HG03108 (cell line): ENCODE measurements around the gene TTC12.
A peak's percentile ranks its signal among the peaks of the same experiment; 100 is the strongest.
"Not testable (repeated sequence)": the region's sequence is repeated elsewhere in the genome, so short reads cannot be mapped to it uniquely, and the experiment has no call there.

ENCODE experiments used
- ATAC-seq: cut with Tn5 transposase; IDR thresholded peaks from one replicate; pipeline ENCODE4 v1.9.1; 2021; ENCODE audit warnings: moderate library complexity; ENCODE audit not compliant: unreplicated experiment

Gene TTC12

DNA sequence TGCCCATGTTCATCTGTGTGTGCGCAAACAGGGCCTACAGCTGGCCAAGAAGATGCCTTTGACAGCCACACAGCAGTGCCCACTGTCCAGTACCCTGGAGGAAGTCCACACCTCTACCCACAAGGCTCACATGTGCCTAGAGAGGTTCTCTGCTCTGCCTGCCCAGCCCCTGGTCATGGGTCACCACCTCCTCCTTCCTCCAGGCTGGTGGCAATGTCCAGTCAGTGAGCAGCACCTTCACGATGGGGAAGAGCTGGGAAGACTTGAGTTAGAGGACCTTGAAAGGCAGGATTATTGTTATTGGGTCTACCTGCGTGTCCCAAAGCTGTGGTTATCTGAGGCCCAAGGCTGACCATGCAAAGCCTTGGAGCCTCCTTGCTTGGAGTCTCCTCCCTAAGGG is 28.4 kb upstream of the TTC12 start:
- no peak for ATAC-seq

DNA sequence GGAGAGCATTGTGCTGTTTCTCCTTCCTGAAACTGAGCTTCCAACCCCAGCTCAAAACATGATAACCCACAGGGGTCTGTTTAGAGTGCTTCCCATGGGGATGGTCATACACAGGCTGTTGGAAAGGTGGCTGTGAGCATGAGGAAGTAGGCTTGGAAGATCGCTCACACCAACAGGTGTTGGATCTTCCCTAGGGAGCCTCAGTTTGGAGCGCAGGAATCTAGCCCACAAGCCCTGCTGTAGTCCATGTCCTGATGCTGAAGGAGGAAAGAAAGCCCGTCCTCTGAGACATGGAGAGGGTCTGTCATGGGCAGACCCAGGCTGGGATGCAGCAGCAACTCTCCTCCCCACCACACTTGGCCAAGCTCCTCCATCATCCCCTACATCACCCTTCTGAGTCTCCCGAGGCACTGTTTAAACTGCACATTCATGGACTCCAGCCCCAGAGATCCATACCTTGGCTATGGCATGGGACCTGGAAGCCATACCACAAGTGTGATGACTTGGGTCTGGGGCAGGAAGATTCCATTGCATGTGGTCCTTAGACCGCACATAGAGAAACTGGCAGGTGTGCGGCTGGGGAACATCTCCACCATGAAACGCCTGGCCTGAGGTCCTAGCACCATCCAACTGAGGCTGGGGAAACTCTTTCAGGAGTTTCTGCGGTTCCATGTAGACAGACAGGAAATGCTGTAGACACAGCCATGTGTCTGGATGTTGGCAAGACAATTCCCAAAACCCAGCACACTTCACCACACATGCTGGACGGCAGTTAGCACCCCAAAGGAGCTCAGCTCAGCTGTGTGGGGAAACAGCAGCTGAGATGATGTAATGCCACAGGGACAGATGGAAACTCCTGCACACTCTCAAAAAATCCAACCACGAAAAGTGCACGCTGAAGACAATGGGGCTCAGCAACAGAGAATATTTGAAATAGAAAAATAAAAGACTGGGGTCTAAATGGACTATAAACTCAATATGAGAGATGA is 27.6 kb upstream of the TTC12 start:
- ATAC-seq, result no peak

GRCh38 chr11:113287801-113288200 is 26.6 kb upstream of the TTC12 start:
- no peak for ATAC-seq

DNA sequence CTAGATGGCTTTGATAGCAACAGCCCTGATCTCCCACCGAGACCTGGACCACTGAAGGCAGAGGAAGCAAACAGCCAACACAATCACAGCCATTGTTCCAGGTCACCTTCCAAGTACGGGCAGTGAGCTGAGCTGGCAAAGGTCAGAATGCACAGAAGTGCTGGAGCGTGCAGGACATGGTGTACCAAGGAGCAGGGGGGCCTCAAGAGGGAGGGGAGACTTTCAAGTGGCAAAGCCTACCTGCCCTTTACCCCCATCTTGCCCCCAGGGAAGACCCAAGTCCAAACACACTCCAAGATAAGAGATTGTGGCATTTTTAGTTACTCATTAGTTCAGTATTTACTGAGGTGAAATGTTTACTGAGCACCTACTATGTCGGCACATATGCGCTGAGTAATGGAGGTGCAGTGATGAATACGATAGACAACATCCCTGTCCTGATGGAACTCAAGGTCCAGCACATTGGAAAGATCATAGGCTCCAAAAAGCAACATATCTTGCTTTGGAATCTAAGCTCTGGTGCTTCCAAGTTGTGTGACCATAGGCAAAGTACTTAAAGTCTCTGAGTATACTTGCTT is 26.0 kb upstream of the TTC12 start:
- no peak for ATAC-seq

DNA sequence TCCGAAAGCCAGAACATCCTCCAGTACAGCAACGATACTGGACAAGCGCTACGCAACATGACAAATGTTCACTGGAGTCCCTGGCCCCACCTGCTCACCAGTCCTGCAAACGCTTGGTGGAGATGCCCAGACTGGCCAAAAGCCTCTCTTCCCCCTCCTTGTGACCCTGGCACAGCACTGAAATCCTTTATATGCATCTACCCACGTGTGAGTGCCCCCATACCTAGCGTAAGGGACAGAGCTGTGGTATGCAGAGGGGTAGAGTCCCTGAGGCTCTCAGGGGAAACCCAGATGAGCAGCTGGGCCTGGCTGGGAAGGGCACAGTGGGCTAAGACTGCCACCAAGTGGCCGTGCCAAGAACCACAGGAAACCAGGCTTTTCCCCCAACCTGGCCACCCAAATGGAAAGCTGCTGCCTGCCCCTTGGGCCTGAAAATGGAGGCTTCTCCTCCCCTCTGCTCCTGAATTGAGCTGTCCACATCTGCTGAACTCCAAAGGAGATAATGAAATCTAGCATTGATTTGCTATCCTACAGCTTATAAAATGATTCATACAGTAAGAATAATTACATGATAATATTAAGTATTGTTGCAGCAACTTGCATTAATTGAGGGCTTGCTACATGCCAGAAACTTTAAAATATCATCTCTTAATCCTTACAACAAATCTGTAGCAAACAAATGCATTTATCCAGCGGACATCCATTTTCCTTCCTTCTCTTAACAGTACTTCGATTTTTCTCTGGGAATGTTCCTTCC is 24.8 kb upstream of the TTC12 start:
- peak; percentile 86 for ATAC-seq

- ATAC-seq, result no peak
Measured at GRCh38 chr11:113293936-113294335, 20.4 kb upstream of the TTC12 start.

DNA sequence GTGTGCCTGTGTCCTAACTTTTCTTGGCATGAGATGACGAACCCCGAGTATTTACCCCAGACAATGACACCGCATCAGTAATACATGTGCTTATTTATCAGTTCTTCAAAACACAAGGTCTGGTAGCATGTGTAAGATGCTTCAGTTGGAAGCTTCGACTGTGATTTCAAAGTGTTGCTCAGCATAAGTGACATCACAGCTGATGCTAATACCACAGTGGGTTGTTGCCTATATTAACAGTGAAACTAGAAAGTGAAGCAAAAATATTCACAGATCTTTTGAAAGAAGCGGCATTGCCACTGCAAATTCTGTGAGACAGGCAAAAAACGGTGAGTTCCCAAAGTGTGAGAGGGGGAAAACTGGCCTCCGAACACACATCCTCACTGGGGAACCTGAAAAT is 18.4 kb upstream of the TTC12 start:
- no peak for ATAC-seq

- no peak for ATAC-seq
Measured at GRCh38 chr11:113296447-113297205, 17.8 kb upstream of the TTC12 start.

DNA sequence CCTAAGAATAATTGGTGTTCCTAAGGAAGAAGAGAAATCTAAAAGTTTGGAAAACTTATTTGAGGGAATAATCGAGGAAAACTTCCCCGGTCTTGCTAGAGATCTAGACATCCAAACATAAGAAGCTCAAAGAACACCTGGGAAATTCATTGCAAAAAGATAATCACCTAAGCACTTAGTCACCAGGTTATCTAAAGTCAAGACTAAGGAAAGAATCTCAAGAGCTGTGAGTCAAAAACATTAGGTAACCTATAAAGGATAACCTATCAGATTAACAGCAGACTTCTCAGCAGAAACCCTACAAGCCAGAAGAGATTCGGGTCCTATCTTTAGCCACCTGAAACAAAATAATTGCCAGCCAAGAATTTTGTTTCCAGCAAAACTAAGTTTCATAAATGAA is 15.9 kb upstream of the TTC12 start:
- ATAC-seq, result not testable (repeated sequence)

DNA sequence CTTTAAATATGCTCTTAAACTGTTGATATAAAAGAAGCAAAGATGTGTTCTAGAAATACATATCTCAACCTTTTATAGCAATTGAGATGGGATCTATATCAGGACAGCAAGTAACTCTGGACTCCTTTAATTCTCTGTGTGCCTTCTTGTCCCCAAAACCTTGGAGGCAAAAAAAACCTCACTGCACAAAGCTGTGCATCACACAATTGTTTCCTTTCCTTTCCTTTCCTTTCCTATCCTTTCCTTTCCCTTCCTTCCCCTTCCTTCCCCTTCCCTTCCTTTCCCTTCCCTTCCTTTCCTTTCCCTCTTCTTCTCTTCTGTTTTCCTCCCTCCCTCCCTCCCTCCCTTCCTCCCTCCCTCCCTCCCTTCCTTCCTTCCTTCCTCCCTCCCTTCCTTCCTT is 9.5 kb upstream of the TTC12 start:
- no peak for ATAC-seq

DNA sequence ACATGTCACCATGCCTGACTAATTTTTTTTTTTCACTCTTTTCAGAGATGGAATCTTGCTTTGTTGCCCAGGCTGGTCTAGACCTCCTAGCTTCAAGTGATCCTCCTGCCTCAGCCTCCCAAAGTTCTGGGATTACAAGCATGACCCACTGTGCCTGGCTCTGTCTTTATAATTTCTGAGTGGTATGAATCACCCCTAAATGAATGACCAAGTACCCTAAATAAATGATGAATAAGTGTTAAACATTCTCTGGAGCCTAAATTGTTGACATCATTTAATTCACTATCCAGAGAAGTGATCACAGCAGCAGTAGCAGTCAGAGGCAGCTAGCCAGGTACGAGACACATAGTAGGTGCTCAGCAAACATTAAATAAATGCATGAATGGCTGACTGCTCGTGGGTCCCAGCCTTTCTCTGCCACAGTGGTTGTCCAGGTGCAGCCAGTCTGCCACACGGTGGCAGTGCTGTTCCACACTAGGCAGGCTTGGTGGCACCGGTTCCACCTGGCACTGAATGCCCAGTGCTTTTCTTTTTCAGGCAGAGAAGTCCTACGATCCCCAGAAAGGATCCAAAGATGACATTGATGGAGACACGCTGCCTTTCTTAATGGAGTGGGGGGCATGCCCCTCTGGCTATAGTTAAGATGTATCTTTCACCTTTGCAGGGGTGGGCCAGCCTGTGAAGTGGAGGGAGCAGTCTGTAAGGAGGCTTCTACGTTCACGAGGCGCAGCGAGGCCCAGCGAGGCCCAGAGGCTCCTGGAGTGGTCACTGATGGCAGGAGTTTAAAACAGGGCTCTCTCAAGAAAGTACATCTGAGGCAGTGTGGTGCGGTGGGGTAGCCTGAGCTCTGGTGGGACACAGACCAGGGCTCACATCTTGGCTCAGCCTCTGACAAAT is 8.7 kb upstream of the TTC12 start:
- no peak for ATAC-seq

- no peak for ATAC-seq
Measured at GRCh38 chr11:113308601-113309000, 5.8 kb upstream of the TTC12 start.

GRCh38 chr11:113311536-113311935 is 2.8 kb upstream of the TTC12 start:
- ATAC-seq, result no peak

DNA sequence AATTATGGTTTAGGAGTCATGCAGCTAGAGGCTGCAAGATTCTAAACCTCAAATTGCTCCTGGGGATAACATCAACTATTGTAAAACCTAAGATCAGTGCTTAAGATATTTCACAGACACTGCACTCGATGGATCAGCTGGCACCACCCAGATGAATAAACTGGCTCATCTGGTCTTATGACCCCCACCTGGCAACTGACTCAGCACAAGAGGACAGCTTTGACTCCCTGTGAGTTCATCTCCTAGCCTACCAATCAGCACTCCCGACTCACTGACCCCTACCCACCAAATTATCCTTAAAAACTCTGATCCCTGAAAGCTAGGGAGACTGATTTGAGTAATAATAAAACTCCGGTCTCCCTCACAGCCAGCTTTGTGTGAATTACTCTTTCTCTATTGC is 782 bp upstream of the TTC12 start:
- no peak for ATAC-seq

- ATAC-seq, result no peak
Measured at GRCh38 chr11:113314065-113314388, 356 bp upstream of the TTC12 start.

GRCh38 chr11:113315811-113316210 is 1.4 kb downstream of the TTC12 start:
- ATAC-seq, result no peak

DNA sequence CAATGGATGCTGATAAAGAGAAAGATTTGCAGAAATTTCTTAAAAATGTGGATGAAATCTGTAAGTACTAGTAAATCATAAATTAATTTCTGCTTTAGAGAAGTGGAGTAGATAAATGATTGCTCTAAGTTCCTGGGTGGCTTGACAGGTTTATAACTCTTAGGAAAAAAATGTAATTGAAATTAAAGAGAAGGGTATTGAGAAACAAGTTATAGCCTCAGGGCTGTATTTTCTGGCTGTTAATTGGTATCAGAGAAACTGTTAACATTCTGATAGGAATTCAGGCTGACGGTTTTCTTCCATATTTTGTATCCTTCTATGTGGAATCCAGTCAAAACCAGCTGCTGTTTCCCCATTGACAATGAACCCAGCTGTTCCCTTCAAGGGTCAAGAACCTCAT is 1.9 kb downstream of the TTC12 start:
- no peak for ATAC-seq

DNA sequence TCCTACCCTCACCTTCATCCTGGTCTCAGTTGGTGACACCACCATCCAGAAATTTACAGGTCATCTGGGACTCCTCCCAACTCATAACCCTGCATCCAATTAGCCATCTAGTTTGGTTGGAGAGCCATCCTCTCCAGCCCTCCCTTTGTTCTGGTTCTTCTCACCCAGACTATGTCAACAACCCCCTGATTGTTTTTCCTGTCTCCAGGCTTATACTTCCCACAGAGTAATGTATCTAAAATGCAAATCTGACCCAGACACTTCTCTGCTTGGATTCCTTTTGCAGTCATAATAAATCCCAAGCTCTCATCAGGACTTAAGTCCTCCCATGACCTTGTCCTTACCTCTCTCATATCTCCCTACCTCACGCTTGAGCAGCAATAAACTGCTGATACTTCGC is 3.0 kb downstream of the TTC12 start:
- no peak for ATAC-seq

- ATAC-seq, result no peak
Measured at GRCh38 chr11:113319085-113319484, 4.7 kb downstream of the TTC12 start.

DNA sequence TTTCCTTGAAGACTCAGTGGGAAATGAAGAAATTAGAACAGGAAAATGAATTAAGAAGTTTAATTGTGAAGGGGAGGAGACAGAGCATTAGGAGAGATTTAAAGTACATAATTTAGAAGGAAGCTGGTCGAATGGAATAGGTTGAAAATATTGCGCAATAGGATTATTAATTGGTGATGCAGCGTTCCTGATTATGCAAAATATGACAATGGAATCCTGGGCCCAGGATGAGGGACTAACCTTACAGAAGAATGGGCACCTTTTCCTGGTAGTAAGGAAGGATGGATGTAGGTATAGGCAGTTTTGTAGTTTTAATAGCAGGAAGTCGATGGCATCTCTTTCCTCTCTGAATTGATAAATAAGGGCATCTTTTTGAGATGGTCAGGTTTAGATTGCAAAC is 7.8 kb downstream of the TTC12 start:
- no peak for ATAC-seq
